ENCODE results near the gene TMEM74B. TPM values are rescaled to one million over a fixed set of nuclear protein-coding genes. Genes with fewer than 3 reads are reported as not detected.

Gene TMEM74B
- total and polyA plus RNA-seq, 2 of the 8 experiments (the other 6 are each of a cell fraction or from before 2014, with no cell fraction given) = 4.0 to 6.4 TPM

- TF ChIP-seq JUN (IDR thresholded peaks at IDR 0.05; ENCODE audit: low read depth, low read length) (no peak), CTCF (IDR thresholded peaks at IDR 0.05; ENCODE audit: control extremely low read depth in 1 of 3, insufficient read depth in 1 of 3, low read depth in 1 of 3, low read length in 3 of 3) (no peak), SIRT6 (IDR thresholded peaks at IDR 0.05; ENCODE audit: low read length) (no peak), SIX5 (IDR thresholded peaks at IDR 0.05; ENCODE audit: low read depth, low read length) (no peak), SIN3A (conservative IDR thresholded peaks at IDR 0.05 in 1 of 2, IDR thresholded peaks at IDR 0.05 in 1 of 2; ENCODE audit: low read depth in 1 of 2, low read length in 2 of 2) (no peak)
Measured at GRCh38 chr20:1204576-1204975, 19.8 kb upstream of the TMEM74B start (continued).
